ENCODE results near the gene ELFN2.

ELFN2 gene

DNA sequence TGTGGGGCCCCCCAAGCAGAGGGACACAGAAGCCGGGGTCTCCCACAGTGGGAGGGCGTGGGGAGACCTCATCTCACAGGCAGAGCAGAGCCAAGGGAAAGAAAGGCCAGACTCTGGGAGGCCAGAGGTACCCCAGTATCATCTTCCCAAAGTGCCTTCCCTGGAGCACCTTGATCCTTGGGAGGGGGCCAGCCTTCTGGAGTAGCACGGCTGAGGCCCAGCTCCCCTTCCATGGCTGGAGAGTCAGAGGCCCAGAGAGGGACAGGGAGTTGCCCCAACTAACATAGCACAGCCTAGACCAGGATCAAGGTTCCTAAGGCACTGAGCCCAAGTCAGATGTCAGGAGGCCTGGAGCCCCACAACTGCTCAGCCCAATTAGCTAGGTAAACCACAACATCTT lies 50.6 kb downstream of the ELFN2 start:
- no peak for TF ChIP-seq CTCF (IDR thresholded peaks at IDR 0.05; ENCODE audit: low read depth, low read length)
- H3K4me3 ChIP-seq (ENCODE audit: low read depth, low read length), result no peak overlapping the region

- no peak for TF ChIP-seq CTCF (IDR thresholded peaks at IDR 0.05; ENCODE audit: low read depth, low read length)
- H3K4me3 ChIP-seq (ENCODE audit: low read depth, low read length), result no peak overlapping the region
Observed at GRCh38 chr22:37375801-37376200, 51.5 kb downstream of the ELFN2 start.

DNA sequence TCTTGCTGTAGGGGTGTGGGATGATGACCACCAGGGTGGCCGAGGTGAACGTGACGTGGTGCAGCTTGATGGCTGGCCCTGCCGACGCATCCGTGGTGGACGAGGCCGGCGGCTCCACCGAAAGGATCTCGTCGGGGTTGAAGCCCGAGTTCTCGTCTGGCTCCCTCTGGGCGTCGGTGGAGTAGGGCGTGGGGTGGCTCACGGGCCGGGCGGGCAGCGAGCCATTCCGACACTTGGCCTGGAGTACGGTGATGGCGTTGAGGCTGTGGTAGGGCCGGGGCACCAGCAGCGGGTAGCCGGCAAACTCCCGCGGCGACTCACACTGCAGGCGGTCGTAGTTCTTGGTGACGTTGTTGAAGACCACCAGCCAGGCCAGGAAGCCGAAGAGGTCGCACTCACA lies 52.7 kb downstream of the ELFN2 start:
- no peak overlapping the region for H3K4me3 ChIP-seq (ENCODE audit: low read depth, low read length)
- no peak for TF ChIP-seq CTCF (IDR thresholded peaks at IDR 0.05; ENCODE audit: low read depth, low read length)

DNA sequence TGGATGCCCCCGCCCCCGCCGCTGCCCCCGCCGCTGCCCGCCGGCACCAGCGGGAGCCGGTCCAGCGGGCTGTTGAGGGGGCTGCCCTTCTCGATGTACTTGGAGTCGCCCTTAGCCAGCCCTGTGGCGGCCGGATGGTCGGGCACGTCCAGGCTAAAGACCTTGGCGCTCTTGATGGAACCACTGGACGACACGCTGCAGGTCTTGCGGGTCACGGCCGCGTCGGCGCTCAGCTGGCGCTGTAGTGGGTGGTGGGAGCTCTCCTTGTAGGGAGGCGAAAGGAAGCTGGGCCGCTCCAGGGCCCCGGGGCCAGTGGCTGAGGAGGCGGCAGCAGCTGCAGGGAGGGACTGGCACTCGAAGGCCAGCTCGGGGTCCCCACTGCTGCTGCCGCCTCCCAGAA lies 53.8 kb downstream of the ELFN2 start:
- no peak overlapping the region for H3K4me3 ChIP-seq (ENCODE audit: low read depth, low read length)
- no peak for TF ChIP-seq CTCF (IDR thresholded peaks at IDR 0.05; ENCODE audit: low read depth, low read length)

DNA sequence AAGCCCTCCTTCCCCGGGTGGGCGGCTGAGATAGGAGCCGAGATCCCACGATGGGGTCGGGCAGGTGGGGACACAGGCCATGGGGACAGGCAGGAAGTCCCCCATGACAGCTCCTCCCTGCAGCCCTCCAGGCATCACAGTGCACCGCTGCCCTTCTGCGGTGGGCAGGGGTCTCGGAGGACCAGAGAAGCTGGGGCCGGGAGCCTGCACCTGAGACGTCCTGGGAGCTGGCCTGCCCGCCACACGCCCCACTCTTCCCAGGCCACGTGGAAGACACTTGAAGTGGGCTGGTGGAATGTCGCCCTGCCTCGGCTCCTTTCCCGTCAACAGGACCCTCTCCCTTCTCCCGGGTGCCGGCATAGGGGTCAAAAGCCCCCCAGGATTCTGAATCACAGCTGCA lies 55.4 kb downstream of the ELFN2 start:
- no peak for TF ChIP-seq CTCF (IDR thresholded peaks at IDR 0.05; ENCODE audit: low read depth, low read length)
- H3K4me3 ChIP-seq (ENCODE audit: low read depth, low read length), result no peak overlapping the region

- H3K4me3 ChIP-seq (ENCODE audit: low read depth, low read length), result no peak overlapping the region
- no peak for TF ChIP-seq CTCF (IDR thresholded peaks at IDR 0.05; ENCODE audit: low read depth, low read length)
Observed at GRCh38 chr22:37371491-37371890, 55.8 kb downstream of the ELFN2 start.

DNA sequence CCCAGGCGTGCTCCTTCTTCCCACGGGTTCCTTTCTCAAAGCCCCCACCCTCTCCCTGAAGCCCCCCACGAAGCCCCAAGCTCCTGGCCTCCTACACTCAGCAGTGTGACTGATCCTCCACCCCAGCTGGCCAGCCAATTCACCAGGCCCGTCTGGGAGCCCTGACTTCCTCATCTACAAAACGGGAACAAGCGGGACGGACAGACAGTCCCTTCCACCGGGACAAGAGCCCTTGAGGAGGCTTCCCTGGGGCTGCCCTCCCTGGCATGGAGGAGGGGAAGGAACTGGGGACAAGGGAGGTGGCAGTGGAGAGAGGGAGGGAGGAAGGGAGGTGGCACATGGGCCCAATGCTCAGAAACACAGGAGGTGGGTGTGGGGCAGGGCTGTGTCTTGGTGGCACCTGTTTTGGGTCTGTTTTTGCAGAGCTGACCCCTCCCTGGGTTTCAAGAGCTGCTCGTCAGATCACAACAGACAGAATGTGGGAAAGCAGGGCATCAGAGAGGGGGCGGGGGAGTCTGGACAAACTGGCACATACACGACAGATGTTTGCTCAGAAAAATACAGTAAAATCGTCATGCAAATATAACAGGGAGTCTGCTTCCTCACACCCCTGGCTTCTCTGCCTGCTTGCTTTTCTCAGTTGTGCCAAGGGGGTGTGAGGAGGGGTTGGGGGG lies 56.8 kb downstream of the ELFN2 start:
- no peak for TF ChIP-seq CTCF (IDR thresholded peaks at IDR 0.05; ENCODE audit: low read depth, low read length)
- no peak overlapping the region for H3K4me3 ChIP-seq (ENCODE audit: low read depth, low read length)
